ENCODE data around the gene BRAT1.
A peak's percentile ranks its signal among the peaks of the same experiment; 100 is the strongest.

Gene BRAT1

DNA sequence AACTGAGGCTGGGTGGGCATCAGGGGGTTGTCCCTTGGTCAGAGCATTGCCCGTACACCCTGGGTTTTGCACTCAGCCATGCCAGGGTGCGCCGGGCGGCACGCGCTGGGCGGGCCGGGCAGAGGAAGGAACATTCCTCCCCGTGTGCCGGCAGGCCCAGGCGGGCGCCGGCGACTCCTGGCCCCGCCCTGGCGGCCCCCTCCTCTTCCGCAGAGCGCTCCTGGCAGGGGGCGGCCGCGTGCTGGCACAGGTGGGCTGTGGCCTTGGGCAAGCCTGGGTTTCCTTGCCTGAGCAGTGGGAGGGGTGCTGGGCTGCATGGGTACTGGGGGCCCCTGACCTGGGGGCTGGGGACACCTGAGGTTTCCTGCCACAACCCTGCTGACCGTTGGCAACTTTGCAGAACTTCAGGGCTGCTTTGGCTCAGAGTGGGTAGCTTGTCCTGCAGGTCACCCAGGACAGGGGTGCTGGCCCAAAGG is 31.8 kb downstream of the BRAT1 start:
- DNase-seq = peak; percentile 57 to 95 (median 95)

- peak; percentile 17 to 85 (median 69) for DNase-seq
These were observed 32.4 kb downstream of the BRAT1 start for GRCh38 chr7:2522780-2523433.

GRCh38 chr7:2521952-2522591 is 33.3 kb downstream of the BRAT1 start:
- DNase-seq = peak in 2 of 3 experiments; percentile 40 to 42

GRCh38 chr7:2521341-2521745 is 34.0 kb downstream of the BRAT1 start:
- peak in 1 of 3 experiments; percentile 39 for DNase-seq

GRCh38 chr7:2520761-2521290 is 34.5 kb downstream of the BRAT1 start:
- DNase-seq = peak in 2 of 3 experiments; percentile 27 to 60

GRCh38 chr7:2520131-2520760 is 35.1 kb downstream of the BRAT1 start:
- peak in 2 of 3 experiments; percentile 63 to 67 for DNase-seq

DNA sequence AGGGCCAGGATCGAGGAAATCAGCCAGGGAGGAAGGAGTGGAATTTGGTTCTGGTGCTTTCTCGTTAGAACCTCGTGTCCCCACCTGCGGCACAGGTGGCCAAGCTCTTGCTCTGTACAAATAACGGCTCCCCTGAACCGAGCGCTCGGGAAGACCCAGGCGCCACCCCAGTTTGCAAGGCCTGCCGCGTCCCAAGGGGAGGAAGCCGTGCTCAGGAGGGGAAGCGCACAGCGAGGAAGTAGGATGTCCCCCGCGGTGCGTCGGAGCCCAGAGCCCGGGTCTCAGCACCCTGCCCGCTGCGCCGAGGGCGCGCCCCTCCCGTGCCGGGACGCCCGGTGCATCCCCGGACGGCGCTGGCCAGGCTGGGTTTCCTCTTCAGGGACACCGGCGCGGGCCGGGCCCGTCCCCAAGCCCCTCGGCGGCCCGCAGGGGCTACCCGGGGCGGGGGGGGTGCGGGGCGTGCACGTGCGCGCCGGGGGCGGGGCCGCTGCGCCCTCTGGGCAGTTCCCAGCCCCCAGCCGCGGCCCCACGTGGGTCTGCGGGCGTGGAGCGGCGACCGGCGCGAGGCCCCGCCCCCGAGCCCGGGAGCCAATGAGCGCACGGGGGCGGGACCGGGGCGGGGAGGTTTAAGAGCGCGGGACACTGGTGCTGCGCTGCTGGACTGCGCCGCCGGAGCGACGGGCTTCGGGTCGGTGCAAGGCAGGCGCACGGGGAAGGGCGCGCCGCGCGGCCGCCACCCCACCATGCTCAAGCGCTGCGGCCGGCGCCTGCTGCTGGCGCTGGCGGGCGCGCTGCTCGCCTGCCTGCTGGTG is 36.0 kb downstream of the BRAT1 start, which contains the start of gene LFNG:
TSS of gene LFNG (plus strand) at position 656 of the 812 bp plus-strand sequence. CDS start at position 744, 88 bp downstream.
- DNase-seq = peak; percentile 94 to 97 (median 96)

GRCh38 chr7:2518737-2519118 is 36.6 kb downstream of the BRAT1 start:
- no peak for DNase-seq

DNA sequence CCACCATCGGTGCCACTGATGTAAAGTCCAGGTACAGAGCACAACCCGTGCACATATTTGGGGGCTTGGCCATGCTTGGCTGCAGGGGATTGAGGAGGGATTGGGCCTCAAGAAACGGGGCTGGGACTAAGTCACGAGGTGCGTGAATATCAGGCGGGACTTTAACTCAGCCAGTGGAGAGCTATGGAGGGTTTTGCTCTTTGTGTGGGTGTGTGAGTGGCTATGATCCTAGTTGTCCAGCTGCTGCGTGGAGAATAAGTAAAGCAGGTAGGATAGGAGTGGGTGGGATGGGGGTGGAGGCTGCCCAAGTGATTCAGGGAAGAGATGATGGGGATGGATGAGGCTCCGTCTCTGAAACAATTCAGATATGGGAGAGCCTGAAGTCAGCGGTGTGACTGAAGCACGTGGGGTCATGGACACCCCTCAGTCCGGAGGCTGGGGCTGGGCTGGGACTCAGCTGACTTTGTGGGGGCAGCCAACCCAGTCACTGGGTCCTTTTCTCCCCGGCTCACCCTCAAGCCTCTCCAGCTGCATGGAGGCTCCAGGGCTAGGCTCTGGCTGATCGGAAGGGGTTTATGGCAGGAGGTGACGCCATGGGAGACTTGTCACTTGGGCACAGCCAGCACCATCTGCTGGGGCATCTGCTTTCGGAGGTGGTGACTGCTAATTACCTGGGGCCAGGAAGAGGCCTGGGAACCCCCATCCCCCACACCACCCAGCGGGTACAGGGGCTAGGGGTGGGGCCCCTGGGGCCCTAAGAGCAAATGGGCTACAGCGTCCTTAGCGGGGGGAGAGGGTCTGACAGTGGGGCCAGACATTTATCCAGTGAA is 37.4 kb downstream of the BRAT1 start:
- peak in 2 of 3 experiments; percentile 23 for DNase-seq

GRCh38 chr7:2517026-2517425 is 38.3 kb downstream of the BRAT1 start:
- no peak for DNase-seq

DNA sequence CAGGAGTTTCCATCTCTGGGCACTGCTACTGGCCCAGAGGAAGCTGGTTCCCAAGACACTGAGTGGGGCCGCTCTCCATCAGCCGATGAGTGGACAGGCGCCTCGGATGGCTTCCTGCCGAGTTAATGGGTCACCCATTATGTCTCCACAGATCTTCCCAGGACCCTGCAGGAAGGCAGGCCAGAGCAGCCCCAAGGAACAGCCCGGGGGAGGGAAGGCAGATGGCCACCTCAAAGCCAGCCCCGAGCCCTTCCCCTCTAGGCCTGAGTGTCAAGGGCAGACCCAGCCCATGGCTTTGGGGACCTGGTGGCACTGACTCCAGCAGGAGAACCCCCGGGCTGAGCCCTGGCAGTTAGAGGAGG is 39.1 kb downstream of the BRAT1 start:
- peak in 1 of 3 experiments; percentile 25 for DNase-seq

GRCh38 chr7:2515424-2516193 is 39.7 kb downstream of the BRAT1 start:
- no peak for DNase-seq

DNA sequence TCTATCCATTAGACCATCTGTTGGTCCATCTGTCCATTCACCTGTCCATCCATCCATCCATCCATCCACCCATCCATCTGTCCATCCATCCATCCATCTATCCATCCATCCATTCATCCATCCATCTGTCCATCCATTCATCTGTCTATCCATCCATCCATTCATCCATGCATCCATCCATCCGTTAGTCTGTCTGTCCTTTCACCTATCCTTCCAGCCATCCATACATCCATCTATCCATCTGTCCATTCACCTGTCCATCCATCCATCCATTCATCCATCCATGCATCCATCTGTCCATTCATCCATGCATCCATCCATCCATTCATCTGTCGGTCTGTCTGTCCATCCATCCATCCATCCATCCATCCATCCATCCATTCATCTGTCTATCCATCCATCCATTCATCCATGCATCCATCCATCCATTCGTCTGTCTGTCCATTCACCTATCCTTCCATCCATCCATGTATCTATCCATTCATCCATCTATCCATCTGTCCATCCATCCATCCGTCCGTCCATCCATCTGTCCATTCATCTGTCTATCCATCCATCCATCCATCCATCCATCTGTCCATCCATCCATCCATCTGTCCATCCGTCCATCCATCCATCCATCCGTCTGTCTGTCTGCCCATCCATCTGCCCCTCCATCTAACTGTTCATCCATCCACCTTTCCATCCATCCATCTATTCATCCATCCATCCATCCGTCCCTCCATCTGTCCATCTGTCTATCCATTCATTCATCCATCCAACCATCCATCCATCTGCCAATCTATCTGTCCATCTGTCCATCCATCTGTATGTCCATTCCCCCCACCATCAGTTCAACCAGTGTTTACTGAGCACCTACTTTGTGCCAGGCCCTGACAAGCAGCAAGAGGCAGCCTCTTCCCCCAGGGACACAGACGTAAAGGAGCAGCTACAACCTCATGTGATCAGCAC is 40.6 kb downstream of the BRAT1 start:
- DNase-seq = no peak

DNA sequence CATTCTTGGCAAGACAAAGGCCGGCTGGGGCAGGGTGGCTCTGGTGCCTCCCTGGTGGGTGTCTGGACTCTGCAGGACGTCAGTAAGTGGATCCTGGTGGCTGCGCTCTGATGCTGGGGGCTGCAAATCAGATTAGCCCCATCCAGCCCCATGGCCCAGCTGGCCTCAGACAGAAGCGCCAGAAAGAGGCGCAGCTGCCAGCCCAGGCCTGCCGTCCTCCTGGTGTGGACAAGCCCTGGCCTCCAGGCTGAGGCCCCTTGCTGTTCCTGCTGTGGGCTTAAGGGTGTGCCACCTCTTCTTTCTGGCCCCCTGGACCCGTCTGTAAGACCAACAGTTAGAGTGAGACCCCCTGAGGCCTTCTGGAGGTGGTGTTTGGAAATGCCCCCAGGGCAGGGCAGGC is 41.6 kb downstream of the BRAT1 start:
- DNase-seq = no peak

GRCh38 chr7:2512713-2513112 is 42.6 kb downstream of the BRAT1 start:
- peak in 2 of 3 experiments; percentile 23 to 50 for DNase-seq

DNA sequence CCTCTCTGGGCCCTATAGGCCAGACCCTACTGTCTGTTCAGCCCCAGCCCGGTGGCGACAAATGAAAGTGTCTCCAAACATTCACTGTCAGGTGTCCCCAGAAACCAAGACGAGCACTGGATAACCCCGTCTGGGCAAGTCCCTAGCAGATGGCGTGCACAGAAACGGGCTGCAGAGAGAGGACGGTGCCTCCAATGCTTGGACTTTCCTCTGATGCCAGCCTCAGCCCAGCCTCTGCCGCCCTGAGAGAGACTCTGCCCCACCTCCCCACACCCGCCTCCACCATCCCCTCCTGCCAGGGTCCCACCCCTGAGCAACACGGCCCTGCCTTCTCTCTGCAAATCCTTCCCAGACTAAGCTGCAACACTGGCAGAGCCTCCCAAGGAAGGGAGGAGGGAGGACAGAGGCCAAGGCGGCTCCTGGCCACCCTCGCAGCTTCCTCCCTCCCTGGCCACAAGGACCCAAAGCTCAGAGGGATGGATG is 43.1 kb downstream of the BRAT1 start:
- DNase-seq = peak in 2 of 3 experiments; percentile 59 to 65

- DNase-seq = peak in 1 of 3 experiments; percentile 66
These were observed 43.6 kb downstream of the BRAT1 start for GRCh38 chr7:2511769-2512168.

- peak in 2 of 3 experiments; percentile 87 to 94 for DNase-seq
These were observed 44.2 kb downstream of the BRAT1 start for GRCh38 chr7:2510909-2511768.

All from NCI-H1417 (cell line).